Colonic mucosa (tissue), 4 donors: ENCODE measurements around the gene PHOSPHO1. TPM values are rescaled to one million over a fixed set of nuclear protein-coding genes. Genes with fewer than 3 reads are reported as not detected.
"Not testable (repeated sequence)": the region's sequence is repeated elsewhere in the genome, so short reads cannot be mapped to it uniquely, and the experiment has no call there.

Experiments
- DNase-seq: peaks from one replicate; pipeline ENCODE4 v3.0.0-alpha.2; 2020
- H3K27ac ChIP-seq: fragments of 200-600 bp; one replicate; pipeline ENCODE4 v1.8.0; 2021
- H3K27me3 ChIP-seq: fragments of 200-600 bp; one replicate; pipeline ENCODE4 v1.8.0; 2021
- H3K36me3 ChIP-seq: fragments of 200-600 bp; one replicate; pipeline ENCODE4 v1.8.0; 2021
- H3K4me1 ChIP-seq: fragments of 200-600 bp; one replicate; pipeline ENCODE4 v1.8.0; 2021; ENCODE audit warnings: mild to moderate bottlenecking
- H3K4me3 ChIP-seq: fragments of 200-600 bp; one replicate; pipeline ENCODE4 v1.8.0; 2021
- H3K9ac ChIP-seq, 2 donors: one replicate each; pipeline ENCODE4 v1.7.0; 2013; ENCODE audit warnings: control low read depth in 2 of 2, low read depth in 2 of 2, low read length in 2 of 2
- H3K9me3 ChIP-seq: fragments of 200-600 bp; one replicate; pipeline ENCODE4 v1.8.0; 2021
- intact Hi-C: fragments of 100-400 bp; cut with DNase I; formaldehyde crosslinking; loops from one replicate; pipeline ENCODE4 v1.14.1; 2022
- total RNA-seq, 2 donors: library from RNA; stranded (reverse); fragmentation: NEBNext Ultra II Directional in 1 of 2; extraction: Animal tissue kit (Norgen Biotek cat#: 25700) in 1 of 2; gene quantifications; one replicate each; pipeline ENCODE4 v1.2.1, GENCODE V29; 2021
- TF ChIP-seq, protein P1 (sequence below): fragments of 200-600 bp; IDR thresholded peaks from one replicate; pipeline ENCODE4 v1.8.0; 2022; ENCODE audit warnings: antibody characterized with exemption, mild to moderate bottlenecking
- donor health status: healthy.
- donor health status: DM: no; HTN: no; CAD: no.
- donor health status: DM: no; HTN: no; CAD: no.

The PHOSPHO1 gene
- not detected for total RNA-seq

GRCh38 chr17:49230636-49231562, at the start of gene PHOSPHO1:
Gene PHOSPHO1 (minus strand): TSS chr17:49230787. CDS start chr17:49226691, 4,096 bp downstream.
- peak; percentile 83 for DNase-seq
- Histone ChIP-seq H3K4me3 (peak within 1 kb of the TSS; percentile 47), H3K27ac (no peak within 1 kb of the TSS), H3K9ac (peak within 1 kb of the TSS; percentile 30 to 61), H3K36me3 (no peaks in the 10 kb centered on the region), H3K9me3 (no peaks in the 10 kb centered on the region), H3K27me3 (peaks cover 8% of the 10 kb centered on the region), H3K4me1 (peaks cover 5% of the 10 kb centered on the region)
- TF ChIP-seq, protein P1, sequence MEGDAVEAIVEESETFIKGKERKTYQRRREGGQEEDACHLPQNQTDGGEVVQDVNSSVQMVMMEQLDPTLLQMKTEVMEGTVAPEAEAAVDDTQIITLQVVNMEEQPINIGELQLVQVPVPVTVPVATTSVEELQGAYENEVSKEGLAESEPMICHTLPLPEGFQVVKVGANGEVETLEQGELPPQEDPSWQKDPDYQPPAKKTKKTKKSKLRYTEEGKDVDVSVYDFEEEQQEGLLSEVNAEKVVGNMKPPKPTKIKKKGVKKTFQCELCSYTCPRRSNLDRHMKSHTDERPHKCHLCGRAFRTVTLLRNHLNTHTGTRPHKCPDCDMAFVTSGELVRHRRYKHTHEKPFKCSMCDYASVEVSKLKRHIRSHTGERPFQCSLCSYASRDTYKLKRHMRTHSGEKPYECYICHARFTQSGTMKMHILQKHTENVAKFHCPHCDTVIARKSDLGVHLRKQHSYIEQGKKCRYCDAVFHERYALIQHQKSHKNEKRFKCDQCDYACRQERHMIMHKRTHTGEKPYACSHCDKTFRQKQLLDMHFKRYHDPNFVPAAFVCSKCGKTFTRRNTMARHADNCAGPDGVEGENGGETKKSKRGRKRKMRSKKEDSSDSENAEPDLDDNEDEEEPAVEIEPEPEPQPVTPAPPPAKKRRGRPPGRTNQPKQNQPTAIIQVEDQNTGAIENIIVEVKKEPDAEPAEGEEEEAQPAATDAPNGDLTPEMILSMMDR: no peak
- intact Hi-C loops: no loop called here

DNA sequence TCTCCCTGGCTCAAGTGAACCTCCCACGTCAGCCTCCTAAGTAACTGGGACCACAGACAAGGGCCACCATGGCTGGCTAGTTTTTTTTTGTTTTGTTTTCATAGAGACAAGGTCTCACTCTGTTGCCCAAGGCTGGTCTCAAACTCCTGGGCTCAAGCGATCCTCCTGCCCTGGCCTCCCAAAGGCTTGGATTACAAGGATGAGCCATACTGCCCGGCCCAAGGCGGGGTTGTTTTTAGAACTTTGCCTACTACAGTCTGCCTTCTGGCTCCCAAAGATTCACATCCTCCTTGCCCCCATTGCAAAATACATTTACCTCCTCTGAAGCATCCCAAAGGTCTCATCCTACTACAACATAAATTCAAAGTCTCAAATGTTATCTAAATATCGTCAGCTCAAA, 49.5 kb upstream of the PHOSPHO1 start:
- no peak for DNase-seq
- Histone ChIP-seq H3K9me3 (no peaks in the 10 kb centered on the region), H3K36me3 (no peaks in the 10 kb centered on the region), H3K4me1 (no peaks in the 10 kb centered on the region), H3K4me3 (no peak overlapping the region), H3K9ac (no peak overlapping the region), H3K27ac (no peak overlapping the region), H3K27me3 (no peaks in the 10 kb centered on the region)
- intact Hi-C loops: no loop called here
- TF ChIP-seq, protein P1: no peak

DNA sequence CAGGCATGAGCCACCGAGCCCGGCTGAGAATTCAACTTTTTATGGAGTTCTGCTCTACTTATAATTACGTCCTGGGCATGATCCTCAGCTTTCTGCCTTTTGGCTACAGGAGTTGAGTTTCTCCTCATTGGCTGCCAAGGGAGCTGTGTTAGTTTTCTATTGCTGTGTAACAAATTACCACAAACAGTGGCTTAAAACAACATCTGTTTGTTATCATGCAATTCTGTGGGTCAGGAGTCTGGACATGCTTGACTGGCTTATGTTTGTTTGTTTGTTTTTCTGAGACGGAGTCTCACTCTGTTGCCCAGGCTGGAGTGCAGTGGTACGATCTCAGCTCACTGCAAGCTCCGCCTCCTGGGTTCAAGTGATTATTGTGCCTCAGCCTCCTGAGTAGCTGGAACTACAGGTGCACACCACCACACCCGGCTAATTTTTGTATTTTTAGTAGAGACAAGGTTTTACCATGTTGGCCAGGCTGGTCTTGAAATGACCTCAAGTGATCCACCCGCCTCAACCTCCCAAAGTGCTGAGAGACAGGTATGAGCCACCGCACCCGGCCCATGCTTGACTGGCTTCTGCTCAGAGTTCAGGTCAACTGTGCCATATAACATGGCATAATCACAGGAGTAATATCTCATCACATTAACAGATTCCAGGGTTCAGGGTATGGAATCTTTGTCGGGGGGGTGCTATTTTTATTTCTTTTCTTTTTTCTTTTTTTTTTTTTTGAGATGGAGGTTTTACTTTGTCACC, 48.9 kb upstream of the PHOSPHO1 start:
- H3K36me3 ChIP-seq, intact Hi-C loops, H3K4me1 ChIP-seq, H3K9ac ChIP-seq, H3K9me3 ChIP-seq, DNase-seq, H3K27me3 ChIP-seq, H3K4me3 ChIP-seq, H3K27ac ChIP-seq: not testable (repeated sequence)

DNA sequence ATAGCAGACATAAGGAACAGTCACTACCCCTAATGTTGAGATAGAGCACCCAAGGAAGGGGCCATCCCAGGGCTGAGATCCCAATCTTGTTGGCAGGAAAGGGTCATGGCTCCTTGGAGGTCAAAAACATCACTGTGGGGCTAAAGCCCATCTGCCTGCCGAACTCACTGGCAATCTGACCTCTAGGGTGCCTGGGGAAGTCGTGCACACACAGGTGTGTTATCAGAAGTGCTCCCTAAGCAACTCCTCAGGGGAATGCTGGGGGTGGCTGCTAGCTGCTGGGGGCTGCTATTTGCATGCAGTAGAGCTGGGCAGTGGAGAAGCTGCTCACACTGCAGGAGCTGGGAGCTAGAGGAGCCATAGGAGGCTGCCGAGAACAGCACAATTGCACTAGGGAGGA, 47.5 kb upstream of the PHOSPHO1 start:
- intact Hi-C loops: no loop called here
- TF ChIP-seq, protein P1: no peak
- no peak overlapping the region for H3K27ac ChIP-seq
- no peaks in the 10 kb centered on the region for H3K9me3 ChIP-seq
- no peak overlapping the region for H3K4me3 ChIP-seq
- no peak overlapping the region for H3K9ac ChIP-seq
- DNase-seq: no peak
- no peaks in the 10 kb centered on the region for H3K4me1 ChIP-seq
- no peaks in the 10 kb centered on the region for H3K27me3 ChIP-seq
- no peaks in the 10 kb centered on the region for H3K36me3 ChIP-seq

GRCh38 chr17:49277638-49278037, 47.1 kb upstream of the PHOSPHO1 start:
- no peak for DNase-seq
- H3K9me3 ChIP-seq: no peaks in the 10 kb centered on the region
- no peaks in the 10 kb centered on the region for H3K36me3 ChIP-seq
- TF ChIP-seq, protein P1: no peak
- intact Hi-C loops: no loop called here
- no peak overlapping the region for H3K9ac ChIP-seq
- H3K4me3 ChIP-seq: no peak overlapping the region
- no peaks in the 10 kb centered on the region for H3K4me1 ChIP-seq
- H3K27ac ChIP-seq: no peak overlapping the region
- no peaks in the 10 kb centered on the region for H3K27me3 ChIP-seq

DNA sequence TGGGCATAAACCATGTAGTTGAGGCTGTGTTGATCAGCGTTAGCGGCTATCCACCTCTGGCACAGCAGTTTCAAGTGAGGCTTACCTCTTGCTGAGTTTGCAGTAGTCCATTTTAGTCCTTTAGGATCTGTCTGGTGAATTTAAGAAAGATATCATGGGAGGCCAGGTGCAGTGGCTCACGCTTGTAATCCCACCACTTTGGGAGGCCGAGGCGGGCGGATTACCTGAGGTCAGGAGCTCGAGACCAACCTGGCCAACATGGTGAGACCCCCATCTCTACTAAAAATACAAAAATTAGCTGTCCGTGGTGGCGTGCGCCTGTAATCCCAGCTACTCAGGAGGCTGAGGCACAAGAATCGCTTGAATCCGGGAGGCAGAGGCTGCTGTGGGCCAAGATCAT, 45.4 kb upstream of the PHOSPHO1 start:
- H3K9me3 ChIP-seq, H3K27ac ChIP-seq, H3K4me1 ChIP-seq, H3K4me3 ChIP-seq, intact Hi-C loops, H3K27me3 ChIP-seq, DNase-seq, H3K9ac ChIP-seq, H3K36me3 ChIP-seq: not testable (repeated sequence)
